NOMO-1 treated with dmso at 0.1 percent for 144 hours (cell line): ENCODE measurements around the gene TTC21A.
"Not testable (repeated sequence)": the region's sequence is repeated elsewhere in the genome, so short reads cannot be mapped to it uniquely, and the experiment has no call there.

Experiments used
- DNase-seq: peaks from one replicate; lab custom pipeline; 2025; ENCODE audit not compliant: unreplicated experiment; lab: John Stamatoyannopoulos, UW

Gene TTC21A

GRCh38 chr3:39107388-39108199, at the start of gene TTC21A, which contains the start of gene GORASP1:
Gene TTC21A, plus strand, starts transcription at chr3:39107680. Its CDS starts 158 bp downstream, at chr3:39107838.
Gene GORASP1, minus strand, starts transcription at chr3:39107627. Its CDS starts 86 bp downstream, at chr3:39107541.
- DNase-seq, result peak; percentile 68

GRCh38 chr3:39061228-39061627, 46.3 kb upstream of the TTC21A start:
- not testable (repeated sequence) for DNase-seq

GRCh38 chr3:39062180-39062579, 45.3 kb upstream of the TTC21A start:
- DNase-seq, result no peak

GRCh38 chr3:39063143-39063542, 44.3 kb upstream of the TTC21A start:
- DNase-seq, result no peak

- DNase-seq, result no peak
These were observed 42.8 kb upstream of the TTC21A start for GRCh38 chr3:39064646-39065045.

- peak; percentile 58 for DNase-seq
These were observed 42.3 kb upstream of the TTC21A start for GRCh38 chr3:39065197-39065596.

- no peak for DNase-seq
These were observed 40.2 kb upstream of the TTC21A start for GRCh38 chr3:39067286-39067685.

- DNase-seq, result no peak
These were observed 38.9 kb upstream of the TTC21A start for GRCh38 chr3:39068556-39068955.

- DNase-seq, result no peak
These were observed 31.6 kb upstream of the TTC21A start for GRCh38 chr3:39075910-39076309.

- DNase-seq, result no peak
These were observed 27.9 kb upstream of the TTC21A start for GRCh38 chr3:39079530-39079929.

GRCh38 chr3:39080026-39080425, 27.5 kb upstream of the TTC21A start:
- DNase-seq, result no peak

GRCh38 chr3:39082666-39083313, 24.7 kb upstream of the TTC21A start:
- DNase-seq, result no peak

- DNase-seq, result no peak
These were observed 21.3 kb upstream of the TTC21A start for GRCh38 chr3:39086144-39086543.

GRCh38 chr3:39088456-39088855, 19.0 kb upstream of the TTC21A start:
- no peak for DNase-seq

GRCh38 chr3:39088889-39089288, 18.6 kb upstream of the TTC21A start:
- no peak for DNase-seq

GRCh38 chr3:39090922-39091321, 16.6 kb upstream of the TTC21A start:
- no peak for DNase-seq

- DNase-seq, result no peak
These were observed 12.4 kb upstream of the TTC21A start for GRCh38 chr3:39094851-39095677.

- no peak for DNase-seq
These were observed 11.7 kb upstream of the TTC21A start for GRCh38 chr3:39095778-39096177.

GRCh38 chr3:39096775-39097174, 10.7 kb upstream of the TTC21A start:
- DNase-seq, result no peak

- DNase-seq, result no peak
These were observed 9.6 kb upstream of the TTC21A start for GRCh38 chr3:39097716-39098472.
